HK-2 (cell line): Measurements from ENCODE around the gene SHLD1.

Source experiments
- DNase-seq: peaks from one replicate; pipeline ENCODE4 v3.0.0-alpha.2; 2018; ENCODE audit not compliant: unreplicated experiment

The SHLD1 gene

GRCh38 chr20:5893052-5893451, 142.9 kb downstream of the SHLD1 start:
- no peak for DNase-seq

GRCh38 chr20:5893621-5894020, 143.4 kb downstream of the SHLD1 start:
- DNase-seq, result no peak

- no peak for DNase-seq
These were observed 145.4 kb downstream of the SHLD1 start for GRCh38 chr20:5895626-5896025.

- no peak for DNase-seq
These were observed 149.2 kb downstream of the SHLD1 start for GRCh38 chr20:5899444-5899843.

GRCh38 chr20:5900908-5901307, 150.7 kb downstream of the SHLD1 start:
- no peak for DNase-seq

- DNase-seq, result no peak
These were observed 158.8 kb downstream of the SHLD1 start for GRCh38 chr20:5908981-5909380.

- no peak for DNase-seq
These were observed 160.0 kb downstream of the SHLD1 start for GRCh38 chr20:5910186-5910585.

GRCh38 chr20:5913166-5913565, 163.0 kb downstream of the SHLD1 start:
- no peak for DNase-seq
